HCT116 (cell line): ENCODE data around the gene DNM3. TPM values are rescaled to one million over a fixed set of nuclear protein-coding genes. Genes with fewer than 3 reads are reported as not detected.

ENCODE experiments used
- ATAC-seq: fragments of 200-7000 bp; cut with Tn5 transposase; 2 replicates; pipeline ENCODE4 v1.9.1; 2020; ENCODE audit warnings: mild to moderate bottlenecking, moderate library complexity
- BruUV-seq: library from RNA; stranded (reverse); fragments of 400-500 nt; replicated peaks from 2 replicates; lab custom pipeline; 2021; lab: Mats Ljungman, UMichigan
- CTCF ChIA-PET: fragments of 300-600 bp; sonication (Branson Sonifier 250); formaldehyde crosslinking; loops from one replicate; lab custom pipeline; 2021; ENCODE audit warnings: antibody characterized with exemption; lab: Charles Lee
- POLR2A ChIA-PET: fragments of 300-600, 350-600 bp; sonication (Branson Sonifier 250); formaldehyde crosslinking; loops from one replicate; lab custom pipeline; 2021; ENCODE audit warnings: antibody characterized with exemption; lab: Charles Lee
- RAD21 ChIA-PET, 2 experiments: fragments of 300-600 bp; sonication (Branson Sonifier 250); formaldehyde crosslinking; loops; one replicate each; lab custom pipeline; 2023; ENCODE audit warnings: low total read pairs in 2 of 2; ENCODE audit not compliant: uncharacterized antibody in 2 of 2, unreplicated experiment in 2 of 2, low non-redundant PET in 1 of 2; lab: Charles Lee
- DNase-seq: peaks from one replicate; pipeline ENCODE4 v3.0.0-alpha.2; 2010; ENCODE audit warnings: low read depth, low spot score
- H2AFZ ChIP-seq: fragments of 200-600 bp; shearing (Covaris generic), sonication (generic); 2 replicates; pipeline ENCODE4 v1.6.1; 2017; ENCODE audit warnings: low read depth, mixed run types, mixed read lengths, antibody characterized with exemption, low read length; ENCODE audit not compliant: poor library complexity, severe bottlenecking
- H3K27ac ChIP-seq: 2 replicates; pipeline ENCODE4 v1.5.1; 2012; ENCODE audit warnings: low read depth, low read length
- H3K27me3 ChIP-seq: fragments of 200-600 bp; sonication (generic); 2 replicates; pipeline ENCODE4 v1.6.1; 2016; ENCODE audit warnings: mixed run types, low read length, mixed read lengths; ENCODE audit not compliant: insufficient read depth
- H3K36me3 ChIP-seq, 2 experiments: fragments of 200-500 bp in 1 of 2; fragments of 200-600 bp in 1 of 2; sonication (Bioruptor generic) in 1 of 2; sonication (generic) in 1 of 2; 2 replicates each; pipeline versions ENCODE4 v1.5.1 to v1.6.1; 2014 to 2016; ENCODE audit warnings: low read length in 2 of 2, inconsistent platforms in 1 of 2, mixed read lengths in 1 of 2, mixed run types in 1 of 2; ENCODE audit not compliant: insufficient read depth in 2 of 2, control insufficient read depth in 1 of 2
- H3K4me1 ChIP-seq, 2 experiments: fragments of 200-600 bp in 1 of 2; sonication (generic) in 1 of 2; 2 replicates each; pipeline versions ENCODE4 v1.5.1 to v1.6.1; 2012 to 2017; ENCODE audit warnings: low read length in 2 of 2, inconsistent platforms in 1 of 2, mild to moderate bottlenecking in 1 of 2, mixed read lengths in 1 of 2, mixed run types in 1 of 2, moderate library complexity in 1 of 2; ENCODE audit not compliant: insufficient read depth in 2 of 2, control insufficient read depth in 1 of 2
- H3K4me2 ChIP-seq: fragments of 200-600 bp; sonication (generic); 2 replicates; pipeline ENCODE4 v1.6.1; 2017; ENCODE audit warnings: mixed run types, low read length, mixed read lengths
- H3K4me3 ChIP-seq, 2 experiments: fragments of 200-600 bp in 1 of 2; sonication (generic) in 1 of 2; replicated peaks in 1 of 2; 2 replicates each; pipeline ENCODE4 v1.5.1; 2011 to 2016; ENCODE audit warnings: low read length in 2 of 2, control low read depth in 1 of 2, low read depth in 1 of 2, mild to moderate bottlenecking in 1 of 2, mixed read lengths in 1 of 2, mixed run types in 1 of 2
- H3K79me2 ChIP-seq: fragments of 200-600 bp; sonication (generic); 2 replicates; pipeline ENCODE4 v1.6.1; 2017; ENCODE audit warnings: mild to moderate bottlenecking, mixed run types, low read length, moderate library complexity, mixed read lengths; ENCODE audit not compliant: insufficient read depth
- H3K9ac ChIP-seq: fragments of 200-600 bp; sonication (generic); 2 replicates; pipeline ENCODE4 v1.6.1; 2016; ENCODE audit warnings: low read length, mixed read lengths
- H3K9me2 ChIP-seq: fragments of 200-600 bp; sonication (generic), shearing (Covaris generic); 2 replicates; pipeline ENCODE4 v1.6.1; 2017; ENCODE audit warnings: mixed run types, mild to moderate bottlenecking, moderate library complexity; ENCODE audit not compliant: insufficient read depth
- H3K9me3 ChIP-seq, 2 experiments: fragments of 200-500 bp in 1 of 2; fragments of 200-600 bp in 1 of 2; sonication (Bioruptor generic) in 1 of 2; sonication (generic) in 1 of 2; 2 replicates each; pipeline ENCODE4 v1.6.1; 2014 to 2017; ENCODE audit warnings: low read length in 2 of 2, mixed read lengths in 2 of 2, inconsistent platforms in 1 of 2, low read depth in 1 of 2, mild to moderate bottlenecking in 1 of 2, mixed run types in 1 of 2, moderate library complexity in 1 of 2; ENCODE audit not compliant: control insufficient read depth in 1 of 2, insufficient read depth in 1 of 2
- H4K20me1 ChIP-seq: fragments of 200-600 bp; sonication (generic), shearing (Covaris generic); 2 replicates; pipeline ENCODE4 v1.6.1; 2017; ENCODE audit warnings: mixed run types, mild to moderate bottlenecking, moderate library complexity; ENCODE audit not compliant: insufficient read depth
- ATF3 ChIP-seq: IDR thresholded peaks from 2 replicates; pipeline ENCODE4 v1.6.1; 2012
- CBX3 ChIP-seq: IDR thresholded peaks from 2 replicates; pipeline ENCODE4 v1.6.1; 2012; ENCODE audit warnings: low read depth
- CEBPB ChIP-seq: IDR thresholded peaks from 2 replicates; pipeline ENCODE4 v1.6.1; 2012; ENCODE audit warnings: low read depth
- CTCF ChIP-seq, 3 experiments: fragments of 200-600 bp in 1 of 3; sonication (generic) in 1 of 3; IDR thresholded peaks in 2 of 3; conservative IDR thresholded peaks in 1 of 3; 2 replicates each; pipeline ENCODE4 v1.5.1; 2012 to 2017; ENCODE audit warnings: low read depth in 2 of 3, low read length in 2 of 3, antibody characterized with exemption in 1 of 3, borderline replicate concordance in 1 of 3, control low read depth in 1 of 3, mild to moderate bottlenecking in 1 of 3, mixed read lengths in 1 of 3, mixed run types in 1 of 3, moderate library complexity in 1 of 3; ENCODE audit not compliant: insufficient read depth in 1 of 3
- ELF1 ChIP-seq: IDR thresholded peaks from 2 replicates; pipeline ENCODE4 v1.6.1; 2012; ENCODE audit warnings: low read depth, borderline replicate concordance
- EZH2phosphoT487 ChIP-seq: fragments of 200-600 bp; IDR thresholded peaks from 2 replicates; pipeline ENCODE4 v1.6.1; 2018; ENCODE audit warnings: antibody characterized with exemption, borderline replicate concordance
- FOSL1 ChIP-seq: IDR thresholded peaks from 2 replicates; pipeline ENCODE4 v1.6.1; 2012; ENCODE audit warnings: low read depth
- JUND ChIP-seq: IDR thresholded peaks from 2 replicates; pipeline ENCODE4 v1.6.1; 2012
- MAX ChIP-seq: IDR thresholded peaks from 2 replicates; pipeline ENCODE4 v1.6.1; 2012
- POLR2A ChIP-seq: IDR thresholded peaks from 2 replicates; pipeline ENCODE4 v1.7.0; 2011; ENCODE audit warnings: borderline replicate concordance; ENCODE audit not compliant: insufficient read depth, insufficient read length; ENCODE audit errors: extremely low read depth
- POLR2AphosphoS5 ChIP-seq: IDR thresholded peaks from 2 replicates; pipeline ENCODE4 v1.6.1; 2011; ENCODE audit warnings: mild to moderate bottlenecking, low read depth, low read length, moderate library complexity
- RAD21 ChIP-seq: IDR thresholded peaks from 2 replicates; pipeline ENCODE4 v1.6.1; 2012; ENCODE audit warnings: low read depth, mild to moderate bottlenecking
- REST ChIP-seq: IDR thresholded peaks from 2 replicates; pipeline ENCODE4 v1.6.1; 2012; ENCODE audit warnings: low read depth
- SP1 ChIP-seq: IDR thresholded peaks from 2 replicates; pipeline ENCODE4 v1.6.1; 2012; ENCODE audit warnings: low read depth
- SRF ChIP-seq: IDR thresholded peaks from 2 replicates; pipeline ENCODE4 v1.6.1; 2012; ENCODE audit warnings: low read depth
- TCF7L2 ChIP-seq: IDR thresholded peaks from 2 replicates; pipeline ENCODE4 v1.7.0; 2011; ENCODE audit warnings: borderline replicate concordance, inconsistent platforms; ENCODE audit not compliant: insufficient read depth, insufficient read length; ENCODE audit errors: extremely low read depth
- ZBTB33 ChIP-seq: IDR thresholded peaks from 2 replicates; pipeline ENCODE4 v1.6.1; 2011; ENCODE audit warnings: mild to moderate bottlenecking, low read length, moderate library complexity; ENCODE audit not compliant: insufficient replicate concordance; ENCODE audit errors: extremely low read depth
- ZNF274 ChIP-seq: fragments of 200-500 bp; sonication (Bioruptor generic); IDR thresholded peaks from 2 replicates; pipeline ENCODE4 v1.6.1; 2014; ENCODE audit warnings: mild to moderate bottlenecking, low read depth, low read length, inconsistent platforms
- intact Hi-C: fragments of 100-400 bp; cut with micrococcal nuclease; formaldehyde crosslinking; loops from 2 replicates; pipeline ENCODE4 v1.10.0; 2022
- total RNA-seq: library from RNA; stranded (reverse); gene quantifications from one replicate; pipeline ENCODE4 v1.2.1, GENCODE V29; 2021; ENCODE audit not compliant: unreplicated experiment

DNM3 gene
- total RNA-seq, 1 experiment from 2014 or later = 3.1 TPM

GRCh38 chr1:172390301-172390682 lies 549.0 kb downstream of the DNM3 start:
- RAD21 ChIA-PET = no interaction called here
- no peak overlapping the region for H3K9ac ChIP-seq
- TF ChIP-seq ZBTB33 (no peak), POLR2A (no peak), ATF3 (no peak), FOSL1 (no peak), CEBPB (no peak), POLR2AphosphoS5 (no peak), SRF (no peak), CBX3 (no peak), RAD21 (no peak), MAX (no peak), SP1 (no peak), ELF1 (no peak), JUND (no peak), REST (no peak), ZNF274 (no peak), TCF7L2 (no peak), CTCF (IDR thresholded peaks at IDR 0.05 in 2 of 3, conservative IDR thresholded peaks at IDR 0.05 in 1 of 3; ENCODE audit: borderline replicate concordance in 1 of 3, insufficient read depth in 1 of 3, low read depth in 2 of 3, low read length in 2 of 3) (no peak), EZH2phosphoT487 (no peak)
- H3K27ac ChIP-seq = no peak overlapping the region
- DNase-seq (no peak), ATAC-seq (no peak)
- no peaks in the 10 kb centered on the region for H3K9me2 ChIP-seq
- POLR2A ChIA-PET = no interaction called here
- intact Hi-C loops = no loop called here
- no peaks in the 10 kb centered on the region for H3K27me3 ChIP-seq
- no peaks in the 10 kb centered on the region for H4K20me1 ChIP-seq
- no peaks in the 10 kb centered on the region for H3K4me1 ChIP-seq
- no peak overlapping the region for H3K4me3 ChIP-seq
- no TSS peak for BruUV-seq
- H3K4me2 ChIP-seq = no peak overlapping the region
- no peak overlapping the region for H2AFZ ChIP-seq
- CTCF ChIA-PET = interaction anchor here (1.8 kb wide), 1 partner anchor 9 kb away, joined by 6 read pairs; no protein-coding TSS in a partner anchor
- H3K36me3 ChIP-seq = no peaks in the 10 kb centered on the region
- H3K79me2 ChIP-seq = no peaks in the 10 kb centered on the region
- no peaks in the 10 kb centered on the region for H3K9me3 ChIP-seq
